Measurements from ENCODE around the gene TAC3.
"Not testable (repeated sequence)": the region's sequence is repeated elsewhere in the genome, so short reads cannot be mapped to it uniquely, and the experiment has no call there.

The TAC3 gene

DNA sequence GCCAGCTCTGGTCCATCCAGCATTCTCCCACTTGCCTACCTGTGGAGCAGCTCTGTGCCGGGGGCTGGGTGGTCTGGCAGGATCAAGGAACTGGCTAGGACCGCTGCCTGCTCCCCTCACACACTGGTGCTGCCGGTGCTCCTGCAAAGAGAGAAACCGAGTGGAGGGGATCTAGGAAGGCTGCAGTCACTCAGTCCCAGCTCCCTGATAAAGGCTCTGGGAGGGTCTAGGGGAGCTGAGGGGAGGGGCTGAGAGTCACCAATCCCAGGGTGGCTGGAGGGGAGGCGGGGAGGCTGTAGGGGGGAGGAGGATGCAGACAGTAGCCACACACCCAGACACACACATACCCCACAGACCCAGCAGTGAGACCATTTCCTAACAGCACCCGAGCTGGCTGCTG lies at the start of gene TAC3:
TAC3 (minus strand) TSS at position 182 of the 400 bp plus-strand sequence. CDS start 732 bp downstream, outside the sequence.
- no peak for DNase-seq (ENCODE audit: low read depth)

DNA sequence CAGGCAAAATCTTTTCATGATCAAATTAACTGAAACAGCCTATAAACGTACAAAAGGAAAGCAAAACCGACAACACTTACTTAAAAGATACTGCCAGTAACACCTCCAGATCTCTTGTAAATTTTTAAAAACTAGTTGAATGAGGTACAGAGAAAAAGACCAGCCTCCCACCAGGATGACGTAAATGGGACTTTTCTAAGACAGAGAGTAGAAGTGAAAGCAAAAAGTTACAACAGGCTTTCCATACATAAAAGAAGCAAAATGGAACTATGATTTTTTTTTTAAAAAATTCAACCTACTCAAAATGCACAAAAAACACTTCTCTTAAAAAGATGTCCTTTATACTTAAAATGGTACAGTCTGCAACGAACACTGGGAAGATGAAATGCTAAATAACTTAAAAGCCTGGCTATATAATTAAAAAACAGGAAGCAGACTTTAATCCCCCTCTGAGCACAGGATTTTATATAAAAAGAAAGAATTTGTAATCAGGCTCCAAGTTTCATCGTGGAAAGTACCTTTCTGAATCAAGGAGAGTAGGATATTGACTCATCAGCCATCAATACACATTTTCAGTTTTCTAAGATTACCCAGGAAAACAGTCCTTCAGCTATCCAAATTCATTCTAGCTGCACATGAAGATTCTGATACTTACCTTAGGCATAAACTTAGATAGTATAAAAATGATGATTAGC lies 47.8 kb upstream of the TAC3 start:
- peak; percentile 24 for DNase-seq (ENCODE audit: low read depth)

DNA sequence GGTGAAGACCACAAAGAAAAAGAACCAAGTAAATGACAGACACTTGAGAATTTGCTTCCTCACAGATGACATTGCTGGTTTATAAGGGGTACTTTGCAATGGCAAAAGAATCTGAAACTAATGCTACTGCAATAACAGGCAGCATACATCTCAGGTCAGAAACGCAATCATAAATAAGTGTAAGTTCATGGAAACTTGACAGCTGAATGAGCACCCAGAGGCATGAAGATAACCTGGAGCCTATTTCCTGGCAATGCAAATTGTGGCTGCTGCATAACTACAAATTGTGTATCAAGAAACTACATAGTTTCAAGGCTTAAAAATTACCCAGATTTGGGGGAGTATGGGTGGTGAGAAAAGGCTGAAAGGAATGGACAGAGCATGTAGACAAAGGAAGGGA lies 42.1 kb upstream of the TAC3 start:
- DNase-seq (ENCODE audit: low read depth) = no peak

DNA sequence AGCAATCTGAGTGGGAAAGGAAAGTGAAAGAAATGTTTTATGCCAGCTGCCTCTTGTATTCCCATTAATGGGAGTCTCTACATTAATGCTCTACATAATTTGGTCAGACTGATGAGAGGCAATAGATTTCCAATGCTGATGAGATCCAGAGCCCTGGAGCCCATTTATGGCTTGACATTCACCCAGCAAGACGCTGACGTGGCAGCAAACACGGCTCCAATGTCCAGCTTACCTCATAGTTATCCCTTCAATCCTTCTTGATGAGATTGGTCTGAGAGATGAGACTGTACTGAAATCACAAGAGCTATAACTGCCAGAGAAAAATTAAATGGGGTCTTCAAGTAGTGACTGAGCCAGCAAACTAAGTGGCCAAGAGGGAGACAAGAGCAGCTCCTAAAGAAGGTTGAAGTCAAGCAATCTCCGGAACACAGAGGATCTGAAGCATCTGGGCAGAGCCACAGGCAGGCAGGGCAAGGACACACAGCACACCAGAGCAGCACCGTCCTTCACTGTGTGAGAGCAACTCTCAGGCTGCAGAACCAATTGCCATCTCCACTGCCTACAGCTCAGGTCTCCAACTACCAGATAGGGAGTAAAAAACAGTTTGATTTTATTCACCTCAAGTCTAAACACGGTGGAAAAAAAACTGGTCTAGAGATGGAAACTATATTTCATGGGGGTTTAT lies 40.9 kb upstream of the TAC3 start:
- DNase-seq (ENCODE audit: low read depth) = no peak

DNA sequence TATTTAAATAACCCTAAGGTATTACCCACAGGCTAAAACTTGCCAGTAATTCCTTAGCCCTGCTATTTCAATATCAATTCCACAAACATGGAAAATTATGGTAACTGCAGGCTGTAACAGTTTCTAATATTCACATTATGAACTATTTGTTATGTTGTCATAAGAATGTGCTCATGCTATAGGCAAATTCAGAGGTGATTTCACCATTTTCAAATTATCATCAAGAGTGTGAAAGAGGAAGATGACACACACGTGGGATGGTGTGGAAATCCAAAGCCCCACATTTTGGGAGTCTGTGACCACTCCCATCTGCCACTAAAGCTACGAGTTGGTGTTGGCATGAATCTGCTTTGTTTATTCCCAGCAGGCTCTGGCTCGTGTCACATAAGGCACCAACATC lies 39.5 kb upstream of the TAC3 start:
- no peak for DNase-seq (ENCODE audit: low read depth)

DNA sequence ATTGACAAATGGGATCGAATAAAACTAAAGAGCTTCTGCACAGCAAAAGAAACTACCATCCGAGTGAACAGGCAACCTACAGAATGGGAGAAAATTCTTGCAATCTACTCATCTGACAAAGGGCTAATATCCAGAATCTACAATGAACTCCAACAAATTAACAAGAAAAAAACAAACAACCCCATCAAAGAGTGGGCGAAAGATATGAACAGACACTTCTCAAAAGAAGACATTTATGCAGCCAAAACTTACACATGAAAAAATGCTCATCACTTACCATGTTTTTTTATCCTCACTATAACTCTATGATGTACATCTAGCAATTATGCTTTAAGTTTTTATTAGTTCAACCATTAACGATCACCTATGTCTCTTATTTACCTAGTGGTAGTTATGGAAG lies 37.6 kb upstream of the TAC3 start:
- DNase-seq (ENCODE audit: low read depth) = not testable (repeated sequence)

DNA sequence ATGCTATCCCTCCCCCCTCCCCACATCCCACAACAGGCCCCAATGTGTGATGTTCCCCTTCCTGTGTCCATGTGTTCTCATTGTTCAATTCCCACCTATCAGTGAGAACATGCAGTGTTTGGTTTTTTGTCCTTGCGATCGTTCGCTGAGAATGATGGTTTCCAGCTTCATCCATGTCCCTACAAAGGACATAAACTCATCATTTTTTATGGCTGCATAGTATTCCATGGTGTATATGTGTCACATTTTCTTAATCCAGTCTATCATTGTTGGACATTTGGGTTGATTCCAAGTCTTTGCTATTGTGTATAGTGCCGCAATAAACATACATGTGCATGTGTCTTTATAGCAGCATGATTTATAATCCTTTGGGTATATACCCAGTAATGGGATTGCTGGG lies 36.8 kb upstream of the TAC3 start:
- not testable (repeated sequence) for DNase-seq (ENCODE audit: low read depth)

DNA sequence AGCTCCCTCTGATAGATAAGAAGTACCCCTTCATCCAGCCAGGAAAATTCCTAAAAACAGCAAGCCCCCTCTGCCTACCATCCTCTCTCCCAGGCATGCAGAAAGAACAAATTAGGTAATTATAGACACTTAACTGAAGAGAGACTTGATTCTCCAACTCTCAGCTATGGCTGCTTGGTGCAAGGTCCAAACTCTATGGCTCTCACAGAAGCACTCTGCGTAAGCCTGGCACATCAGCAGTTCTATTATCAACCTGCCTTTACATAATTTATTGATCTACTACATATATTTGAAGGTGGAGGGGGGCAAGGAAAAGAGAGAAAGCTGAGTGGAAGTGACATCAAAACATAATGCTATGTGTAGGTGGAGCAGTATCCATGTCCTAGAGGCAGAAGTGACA lies 34.7 kb upstream of the TAC3 start:
- no peak for DNase-seq (ENCODE audit: low read depth)

DNA sequence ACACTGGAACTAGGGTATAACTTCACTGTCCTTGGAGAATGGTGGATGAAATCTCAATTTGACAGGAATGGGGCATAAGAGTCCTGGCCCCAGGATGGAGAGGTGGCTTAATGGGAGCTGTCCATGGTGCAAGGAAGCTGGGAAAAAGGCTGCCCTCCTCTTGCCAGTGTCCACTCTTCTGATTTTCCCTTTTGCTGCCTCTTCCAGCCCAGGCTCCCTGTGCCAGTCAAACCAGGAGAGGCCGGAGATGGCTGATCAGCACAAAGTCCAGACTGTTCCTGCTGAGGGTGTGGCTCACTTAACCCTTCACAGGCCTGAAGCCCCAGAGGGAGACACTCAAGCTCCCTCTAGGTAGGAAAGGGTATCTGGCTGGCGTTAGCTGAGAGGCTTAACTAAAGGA lies 33.6 kb upstream of the TAC3 start, which contains the start of gene MYO1A:
MYO1A (minus strand) TSS at position 240 of the 400 bp plus-strand sequence. CDS start 1,806 bp downstream, outside the sequence.
- DNase-seq (ENCODE audit: low read depth) = no peak

DNA sequence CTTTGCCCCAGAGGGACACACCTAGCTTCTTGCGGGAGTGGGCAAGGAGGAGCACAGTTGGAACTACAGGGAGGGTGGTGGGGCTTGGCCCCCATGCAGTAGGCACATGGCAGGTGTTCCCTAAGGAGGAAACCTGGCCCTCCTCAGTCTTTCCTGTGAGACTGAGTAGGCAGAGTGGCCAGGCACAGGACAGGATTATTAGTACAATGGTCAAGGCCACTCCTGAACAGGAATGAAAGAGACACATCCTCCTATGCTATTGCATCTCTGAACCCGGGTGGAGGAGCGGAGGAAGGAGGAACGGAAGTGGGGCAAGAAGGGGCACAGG lies 32.8 kb upstream of the TAC3 start:
- DNase-seq (ENCODE audit: low read depth) = no peak

DNA sequence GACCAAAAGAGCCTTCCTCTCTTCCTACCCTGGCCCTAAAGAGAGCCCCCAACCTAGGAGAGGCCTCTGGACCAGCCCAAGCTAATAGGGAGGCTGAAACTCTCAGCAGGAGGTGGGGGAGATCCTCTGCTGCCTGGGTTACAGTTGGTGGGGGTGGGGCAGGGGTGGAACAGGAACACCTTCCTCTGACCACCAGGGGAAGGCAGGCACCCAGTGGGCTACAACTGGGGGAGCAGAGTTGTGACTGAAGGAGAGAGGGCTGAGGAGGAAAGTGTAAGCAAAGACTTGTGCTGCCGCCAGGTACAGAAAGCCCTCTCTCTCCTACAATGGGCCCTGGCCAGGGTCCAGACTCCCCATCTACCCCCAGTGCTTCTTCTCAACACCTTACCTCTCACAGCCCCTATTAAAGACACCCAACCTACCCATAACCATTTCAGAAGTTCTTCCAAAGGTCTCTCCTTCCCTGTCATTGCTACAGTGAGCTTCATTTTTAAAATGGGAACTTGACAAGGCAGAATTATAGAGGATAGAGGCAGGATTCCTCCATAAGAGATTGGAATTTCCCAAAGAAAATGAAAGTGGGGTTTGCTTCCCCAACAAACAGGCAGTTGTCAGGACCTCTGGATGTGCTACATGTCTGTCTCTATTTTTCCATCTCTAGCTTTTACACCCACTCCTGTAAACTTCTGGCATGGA lies 32.2 kb upstream of the TAC3 start:
- no peak for DNase-seq (ENCODE audit: low read depth)

DNA sequence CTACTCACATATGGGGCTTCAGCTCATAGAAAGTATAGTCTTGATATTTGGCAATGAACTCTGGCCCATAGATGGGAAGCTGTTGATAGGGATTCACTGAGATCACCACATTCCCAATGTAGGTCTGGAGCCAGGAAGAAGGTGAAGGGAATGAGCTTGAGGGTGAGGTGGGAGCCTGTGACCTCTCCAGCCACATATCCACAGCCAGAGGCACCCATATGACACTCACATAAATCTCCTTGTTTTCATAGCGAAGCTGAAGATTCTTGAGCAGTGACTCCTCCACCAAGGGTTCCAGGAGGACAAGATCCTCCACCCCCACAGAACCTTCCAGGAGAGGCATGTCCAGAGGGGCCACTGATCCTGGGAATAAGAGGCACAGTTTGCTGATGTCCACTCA lies 31.7 kb upstream of the TAC3 start:
- no peak for DNase-seq (ENCODE audit: low read depth)

DNA sequence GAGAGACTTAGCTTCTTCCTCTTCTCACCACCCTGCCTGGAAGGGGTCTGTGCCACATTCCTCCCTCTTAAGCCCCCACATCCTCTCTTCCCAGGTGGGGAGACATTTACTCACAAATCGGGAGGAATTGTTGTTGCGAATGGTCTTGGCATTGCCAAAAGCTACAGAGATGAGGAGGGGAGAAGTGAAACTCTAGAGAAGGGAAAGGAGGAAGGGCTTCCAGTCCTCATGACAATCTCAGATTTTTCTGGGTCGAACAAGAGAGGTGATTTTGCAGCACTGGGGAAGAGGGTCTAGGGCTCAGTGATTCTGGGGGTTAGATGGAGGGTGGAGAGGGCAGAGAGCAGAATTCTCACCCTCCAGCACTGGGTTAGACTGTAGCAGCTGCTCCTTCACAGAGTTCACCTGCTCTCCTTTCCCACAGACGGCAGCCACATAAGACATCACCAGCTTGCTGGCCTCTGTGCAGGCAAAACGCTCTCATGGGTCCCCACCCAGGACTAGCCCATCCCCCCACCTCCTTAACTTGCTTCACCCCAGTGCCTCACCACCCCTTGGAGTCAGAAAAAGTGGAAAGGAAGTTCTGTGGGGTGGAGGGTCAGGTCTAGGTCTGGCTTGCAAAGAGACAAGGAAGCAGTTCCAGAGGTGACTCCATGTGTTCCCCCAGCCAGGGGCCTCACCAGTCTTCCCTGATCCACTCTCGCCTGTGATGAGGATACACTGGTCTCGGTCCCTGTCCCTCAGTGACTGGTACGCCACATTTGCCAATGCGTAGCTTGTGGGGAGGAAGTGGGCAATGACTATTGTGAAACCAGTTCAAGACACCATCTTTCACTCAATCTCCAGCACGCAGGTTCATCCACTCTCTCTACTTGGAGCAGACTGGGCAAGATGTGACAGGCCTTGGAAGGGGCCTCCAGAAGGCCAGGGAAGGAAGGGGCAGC lies 30.9 kb upstream of the TAC3 start:
- no peak for DNase-seq (ENCODE audit: low read depth)

DNA sequence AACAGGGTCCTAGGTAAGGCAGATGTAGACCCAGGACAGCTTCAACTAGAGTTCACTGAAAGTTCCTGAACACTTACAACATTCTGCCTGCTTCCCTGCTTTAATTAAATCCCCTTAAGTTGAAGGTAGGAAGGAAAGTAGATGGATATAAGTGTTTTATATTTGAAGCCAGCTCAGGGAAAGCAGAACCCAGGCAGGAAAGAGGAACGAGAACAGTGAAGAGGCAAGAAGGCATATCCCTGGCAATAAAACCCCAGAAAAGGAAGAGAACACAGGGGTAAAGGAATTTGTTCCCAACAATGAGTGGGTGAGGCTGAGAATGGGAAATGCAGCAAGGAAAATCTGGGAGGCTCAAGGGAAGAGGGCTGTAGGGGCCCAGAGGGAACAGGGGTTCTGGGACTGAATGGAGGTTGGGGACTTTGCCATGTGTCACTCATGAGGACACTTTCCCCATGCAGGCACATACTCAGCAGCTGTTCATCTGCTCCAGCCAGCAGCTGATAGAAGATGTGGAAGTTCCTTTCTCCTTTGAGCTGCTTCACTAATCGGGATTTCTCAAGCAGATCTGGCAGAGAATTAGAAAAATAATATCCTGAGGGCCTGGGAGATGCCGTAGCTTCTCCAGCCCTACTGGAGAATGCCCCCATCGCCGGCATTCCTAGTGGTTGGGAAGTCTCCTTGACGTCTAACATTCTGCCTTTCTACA lies 29.9 kb upstream of the TAC3 start:
- no peak for DNase-seq (ENCODE audit: low read depth)

DNA sequence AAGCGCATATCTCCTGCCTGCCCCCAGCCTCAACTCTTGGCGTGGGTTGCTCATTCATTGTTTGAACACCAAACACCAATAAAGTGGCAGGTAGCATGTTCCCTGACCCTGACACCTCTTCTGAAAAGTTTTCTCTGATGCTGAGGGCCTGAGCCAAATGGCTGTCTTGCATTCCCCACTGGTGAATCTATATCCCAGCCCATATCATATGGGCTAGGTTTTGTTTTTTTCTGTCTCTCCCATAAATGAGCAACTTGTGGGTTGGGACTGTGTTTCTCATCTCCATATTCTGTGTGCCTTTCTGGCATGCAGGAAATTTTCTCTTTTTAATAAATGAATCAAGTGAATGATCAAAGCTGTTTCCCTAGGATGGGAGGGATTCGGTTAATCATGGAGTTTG lies 28.6 kb upstream of the TAC3 start:
- DNase-seq (ENCODE audit: low read depth) = no peak

DNA sequence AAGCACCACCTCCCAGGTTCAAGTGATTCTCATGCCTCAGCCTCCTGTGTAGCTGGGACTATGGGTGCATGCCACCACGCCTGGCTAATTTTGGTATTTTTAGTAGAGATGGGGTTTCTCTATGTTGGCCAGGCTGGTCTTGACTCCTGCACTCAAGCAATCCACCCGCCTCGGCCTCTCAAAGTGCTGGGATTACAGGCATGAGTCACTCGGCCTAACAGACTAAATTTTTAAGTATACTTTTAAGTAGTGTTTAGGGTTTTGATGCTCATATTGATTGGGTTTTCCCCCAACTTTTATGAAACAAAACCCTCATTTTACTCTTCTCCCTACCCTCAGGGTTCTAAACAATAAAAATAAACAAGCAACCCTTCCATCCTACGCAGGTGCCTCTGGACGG lies 28.1 kb upstream of the TAC3 start:
- DNase-seq (ENCODE audit: low read depth) = no peak

DNA sequence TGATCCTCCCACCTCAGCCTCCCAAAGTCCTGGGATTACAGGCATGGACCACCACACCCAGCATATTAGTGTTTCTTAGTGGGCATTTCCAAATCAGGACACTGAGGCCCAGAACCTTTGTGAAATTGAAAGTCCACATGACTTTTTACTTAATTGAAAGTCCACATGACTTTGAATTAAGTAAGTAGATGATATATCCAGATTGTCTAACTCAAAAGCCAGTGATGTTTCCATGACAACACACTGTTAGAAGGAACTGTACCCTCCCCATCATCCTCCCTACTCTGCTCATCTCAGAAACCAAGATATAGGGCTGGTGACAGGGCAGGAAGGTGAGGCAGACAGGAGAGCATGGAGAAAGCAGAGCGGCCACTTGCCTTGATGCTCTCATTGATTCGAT lies 26.4 kb upstream of the TAC3 start:
- no peak for DNase-seq (ENCODE audit: low read depth)

DNA sequence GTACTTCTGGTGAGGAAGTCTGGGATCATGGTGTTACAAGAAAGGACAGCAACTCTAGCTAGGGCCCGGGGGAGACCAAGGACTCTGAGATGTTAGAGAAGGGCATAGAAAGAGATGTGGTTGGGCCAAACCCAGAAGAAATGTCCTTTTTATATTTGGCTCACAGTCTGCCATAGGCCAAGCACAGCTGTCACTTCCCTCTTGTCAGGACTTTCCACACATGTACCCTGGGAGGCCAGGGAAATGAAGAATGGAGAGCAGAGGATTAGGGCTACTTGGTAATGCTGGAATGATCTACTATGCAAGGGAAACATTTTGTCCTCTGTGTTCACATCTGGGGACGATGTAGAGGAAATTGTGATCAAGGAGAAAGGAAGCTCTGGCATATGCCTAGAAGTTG lies 24.4 kb upstream of the TAC3 start:
- no peak for DNase-seq (ENCODE audit: low read depth)

DNA sequence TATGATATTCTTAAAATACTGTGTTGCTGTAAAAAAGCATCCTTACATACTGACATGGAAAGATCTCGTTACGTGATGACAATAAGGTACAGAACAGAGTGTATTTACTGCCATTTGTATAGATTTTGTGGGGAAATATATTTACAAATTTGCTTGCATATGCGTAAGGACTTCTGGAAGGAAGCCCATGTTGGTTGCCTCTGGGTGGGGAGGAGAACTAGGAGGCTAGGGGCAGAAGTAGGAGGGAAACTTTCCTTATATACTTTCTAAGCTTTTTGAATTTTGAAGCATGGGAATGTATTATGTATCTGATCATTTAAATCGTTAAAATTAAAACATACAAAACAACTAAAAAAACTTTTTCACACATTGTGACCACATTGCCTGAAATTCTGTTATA lies 23.9 kb upstream of the TAC3 start:
- DNase-seq (ENCODE audit: low read depth) = no peak

DNA sequence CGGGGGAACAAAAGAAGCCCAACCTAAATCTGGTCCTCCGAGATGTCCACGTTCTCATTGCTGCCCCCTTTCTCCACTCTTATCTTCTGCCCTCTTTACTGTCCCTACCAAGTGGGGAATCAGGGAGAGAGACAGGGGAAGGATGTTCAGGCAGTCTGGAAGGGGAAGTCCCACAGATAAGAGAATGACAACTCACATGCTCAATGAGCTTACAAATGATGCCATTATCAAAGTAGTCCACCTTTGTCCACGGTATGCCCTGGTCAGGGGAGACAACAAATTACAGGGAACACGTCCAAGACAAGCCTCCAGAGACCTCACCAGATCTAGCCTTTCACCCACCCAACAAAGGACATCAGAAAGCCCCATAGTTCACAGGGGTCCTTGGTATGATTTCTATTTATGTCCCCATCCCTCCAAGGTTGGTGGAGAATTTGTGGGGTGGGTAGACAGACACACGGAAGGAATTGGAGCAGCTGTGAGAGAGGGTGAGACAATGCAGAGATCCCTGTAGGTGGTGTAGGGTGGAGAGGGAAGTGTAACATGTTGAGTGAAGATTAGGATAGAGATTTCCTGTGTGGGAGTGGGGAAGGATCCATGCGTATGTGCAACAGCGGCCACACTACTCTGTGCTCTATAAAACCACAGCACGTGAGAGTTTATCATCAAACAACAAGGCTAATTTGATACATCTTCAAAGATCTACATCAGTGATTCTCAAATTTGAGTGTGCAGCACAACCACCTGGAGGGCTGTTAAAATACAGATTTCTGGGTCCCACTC lies 22.9 kb upstream of the TAC3 start:
- no peak for DNase-seq (ENCODE audit: low read depth)

DNA sequence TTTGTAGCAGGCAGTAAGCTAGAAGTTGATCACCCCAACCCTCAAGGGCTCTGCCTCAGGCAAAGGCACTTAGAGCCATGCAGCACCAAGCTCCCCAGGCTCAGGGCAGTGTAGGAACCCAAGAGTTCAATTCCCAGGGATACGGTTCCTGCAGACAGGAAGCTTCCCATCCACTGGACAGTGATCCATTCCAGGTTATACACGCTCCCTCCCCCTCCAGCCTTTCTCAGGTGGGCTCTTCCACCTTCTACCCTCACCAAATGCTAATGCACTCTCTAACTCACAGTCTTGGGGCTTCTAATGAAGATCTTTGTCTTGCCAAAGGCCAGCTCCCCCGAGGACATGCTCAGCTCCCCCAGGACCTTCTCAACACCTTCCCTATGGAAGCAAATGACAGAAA lies 20.9 kb upstream of the TAC3 start:
- DNase-seq (ENCODE audit: low read depth) = no peak
